ENCODE results near the gene CHRNB1.
"Not testable (repeated sequence)": the region's sequence is repeated elsewhere in the genome, so short reads cannot be mapped to it uniquely, and the experiment has no call there.

The CHRNB1 gene

DNA sequence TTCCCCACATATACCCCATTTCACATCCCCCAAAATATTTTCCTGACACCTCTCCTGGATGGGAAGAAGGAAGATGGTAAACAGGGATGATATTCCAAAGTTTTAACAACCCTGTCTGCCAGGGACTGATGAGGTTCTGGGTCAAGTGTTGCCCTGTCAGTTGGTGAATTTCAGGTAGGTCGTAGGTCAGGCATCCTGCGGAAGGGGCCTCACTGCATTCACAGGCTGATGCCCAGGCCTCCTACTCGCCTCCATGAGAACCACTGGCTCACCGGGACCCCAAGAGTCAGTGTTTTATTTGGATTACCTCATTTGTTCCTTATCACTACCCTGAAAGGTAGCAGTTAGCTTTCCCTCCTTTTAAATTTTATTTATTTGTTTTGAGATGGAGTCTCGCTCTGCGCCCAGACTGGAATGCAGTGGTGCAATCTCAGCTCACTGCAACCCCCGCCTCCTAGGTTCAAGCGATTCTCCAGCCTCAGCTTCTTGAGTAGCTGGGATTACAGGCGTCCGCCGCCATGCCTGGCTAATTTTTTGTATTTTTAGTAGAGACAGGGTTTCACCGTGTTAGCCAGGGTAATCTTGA, 24.0 kb downstream of the CHRNB1 start:
- DNase-seq, result no peak

DNA sequence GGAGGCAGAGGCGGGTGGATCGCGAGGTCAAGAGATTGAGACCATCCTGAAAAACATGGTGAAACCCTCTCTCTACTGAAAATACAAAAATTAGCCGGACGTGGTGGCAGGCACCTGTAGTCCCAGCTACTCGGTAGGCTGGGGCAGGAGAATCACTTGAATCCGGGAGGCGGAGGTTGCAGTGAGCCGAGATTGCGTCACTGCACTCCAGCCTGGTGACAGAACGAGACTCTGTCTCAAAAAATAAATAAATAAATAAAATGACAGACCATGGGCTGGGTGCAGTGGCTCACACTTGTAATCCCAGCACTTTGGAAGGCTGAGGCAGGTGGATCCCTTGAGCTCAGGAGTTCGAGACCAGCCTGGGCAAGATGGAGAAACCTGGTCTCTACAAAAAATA, 25.0 kb downstream of the CHRNB1 start:
- not testable (repeated sequence) for DNase-seq

DNA sequence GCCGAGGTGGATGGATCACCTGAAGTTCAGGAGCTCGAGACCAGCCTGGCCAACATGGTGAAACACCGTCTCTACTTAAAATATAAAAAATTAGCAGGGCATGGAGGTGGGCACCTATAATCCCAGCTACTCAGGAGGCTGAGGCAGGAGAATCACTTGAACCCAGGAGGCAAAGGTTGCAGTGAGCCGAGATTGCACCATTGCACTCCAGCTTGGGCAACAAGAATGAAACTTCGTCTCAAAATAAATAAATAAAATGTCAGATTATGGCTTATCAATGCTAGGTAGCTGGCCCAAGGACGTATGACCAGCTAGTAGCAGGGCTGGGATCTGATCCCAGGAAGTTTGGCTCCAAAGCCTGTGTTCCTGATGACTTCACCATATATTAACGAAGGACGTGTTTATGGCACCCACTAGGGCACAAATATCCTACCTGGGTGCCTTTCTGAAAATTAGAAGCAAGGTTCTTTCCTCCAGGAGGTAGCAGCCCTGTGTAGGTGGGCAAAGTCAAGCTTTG, 25.7 kb downstream of the CHRNB1 start:
- DNase-seq, result not testable (repeated sequence)

DNA sequence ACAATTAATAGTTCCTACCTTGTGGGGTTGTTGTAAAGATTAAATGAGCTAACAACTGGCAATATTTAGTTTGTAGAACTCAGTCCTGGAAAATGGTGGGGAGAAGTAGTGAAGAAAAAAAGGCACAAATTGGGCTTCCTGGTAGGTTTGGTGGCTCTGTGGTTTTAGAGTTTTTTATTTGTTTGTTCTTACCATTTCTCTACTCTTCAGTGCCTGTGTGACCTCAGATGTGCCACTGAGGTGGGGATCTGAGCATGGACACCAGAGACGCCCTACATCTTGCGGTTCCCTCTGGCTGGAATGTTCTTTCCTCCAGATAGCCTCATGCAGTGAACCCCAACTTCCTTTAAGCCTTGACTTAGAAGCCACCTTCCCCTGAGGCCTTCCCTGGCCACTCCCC, 26.9 kb downstream of the CHRNB1 start:
- DNase-seq, result no peak

DNA sequence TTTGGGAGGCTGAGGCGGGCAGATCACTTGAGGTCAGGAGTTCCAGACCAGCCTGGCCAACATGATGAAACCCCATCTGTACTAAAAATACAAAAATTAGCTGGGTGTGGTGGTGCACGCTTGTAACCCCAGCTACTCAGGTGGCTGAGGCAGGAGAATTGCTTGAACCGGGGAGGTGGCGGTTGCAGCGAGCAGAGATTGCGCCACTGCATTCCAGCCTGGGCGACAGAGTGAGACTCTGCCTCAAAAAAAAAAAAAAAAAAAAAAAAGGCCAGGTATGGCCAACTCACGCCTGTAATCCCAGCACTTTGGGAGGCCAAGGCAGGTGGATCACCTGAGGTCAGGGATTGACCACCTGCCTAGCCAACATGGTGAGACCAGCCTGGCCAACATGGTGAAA, 29.9 kb downstream of the CHRNB1 start:
- DNase-seq, result not testable (repeated sequence)

DNA sequence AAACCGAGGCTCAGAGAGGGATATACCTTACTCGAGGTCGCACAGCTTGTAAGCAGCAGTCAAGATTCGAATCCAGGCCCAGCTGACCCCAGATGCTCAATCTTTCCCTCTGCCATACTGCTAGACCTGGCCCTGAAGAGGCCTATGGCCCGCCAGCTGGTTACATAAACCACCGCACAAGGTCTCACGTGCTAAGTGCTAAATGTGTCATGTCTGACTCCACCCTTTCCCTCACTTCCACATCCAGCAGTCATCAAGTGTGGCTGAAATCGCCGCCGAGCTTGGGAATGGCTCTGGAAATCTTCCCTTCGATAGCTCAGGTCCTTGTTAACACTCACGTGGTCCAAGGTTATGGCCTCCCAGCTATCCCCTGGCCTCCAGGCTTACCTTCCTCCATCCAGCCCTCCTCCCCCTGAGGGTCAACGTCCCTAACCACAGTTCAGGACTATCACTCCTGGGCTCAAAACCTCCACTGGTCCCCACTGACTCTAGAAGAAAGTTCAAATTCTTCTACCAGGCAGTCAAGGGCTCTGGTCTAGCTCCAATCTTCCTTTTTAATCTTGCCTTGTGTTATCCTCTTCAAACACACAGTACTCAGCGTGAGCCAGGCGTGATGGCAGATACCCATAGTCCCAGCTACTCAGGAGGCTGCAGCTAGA, 31.0 kb downstream of the CHRNB1 start:
- no peak for DNase-seq

DNA sequence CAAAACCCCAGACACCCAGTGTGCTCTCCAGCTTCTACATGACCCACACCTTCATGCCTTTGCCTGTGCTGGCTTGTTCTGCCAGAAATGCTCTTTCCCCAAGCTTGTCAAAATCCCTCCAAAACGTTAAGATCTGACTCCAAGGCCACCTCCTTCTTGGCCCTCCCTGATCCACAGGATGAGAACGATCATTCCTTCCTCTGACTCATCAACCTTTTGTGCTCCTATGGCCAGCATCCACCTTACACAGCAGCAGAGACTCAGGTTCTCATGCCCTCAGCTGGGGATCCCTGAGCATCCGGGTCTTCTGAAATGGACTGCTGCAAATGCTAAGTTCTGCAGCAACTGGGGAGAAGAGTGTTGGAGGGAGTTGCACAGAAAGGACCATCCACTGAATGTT, 31.6 kb downstream of the CHRNB1 start:
- DNase-seq, result no peak

DNA sequence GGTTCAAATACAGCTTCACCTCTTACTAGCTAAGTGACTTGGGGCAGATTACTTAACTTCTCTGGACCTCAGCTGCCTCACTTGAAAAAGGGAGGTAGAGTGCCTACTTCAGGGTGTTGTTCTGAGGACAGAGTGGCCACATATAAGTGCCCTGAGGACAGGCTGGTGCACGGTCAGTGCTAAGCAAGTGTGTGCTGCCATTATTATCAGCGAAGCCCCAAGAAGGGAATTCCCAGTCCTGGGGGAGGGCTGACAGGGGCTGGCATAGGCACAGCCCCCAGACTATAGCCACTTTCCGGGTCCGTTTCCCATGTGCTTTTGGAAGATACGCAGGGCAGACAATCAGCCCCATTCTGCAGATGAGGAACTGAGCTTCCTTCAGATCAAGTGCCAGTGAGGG, 32.1 kb downstream of the CHRNB1 start:
- no peak for DNase-seq

DNA sequence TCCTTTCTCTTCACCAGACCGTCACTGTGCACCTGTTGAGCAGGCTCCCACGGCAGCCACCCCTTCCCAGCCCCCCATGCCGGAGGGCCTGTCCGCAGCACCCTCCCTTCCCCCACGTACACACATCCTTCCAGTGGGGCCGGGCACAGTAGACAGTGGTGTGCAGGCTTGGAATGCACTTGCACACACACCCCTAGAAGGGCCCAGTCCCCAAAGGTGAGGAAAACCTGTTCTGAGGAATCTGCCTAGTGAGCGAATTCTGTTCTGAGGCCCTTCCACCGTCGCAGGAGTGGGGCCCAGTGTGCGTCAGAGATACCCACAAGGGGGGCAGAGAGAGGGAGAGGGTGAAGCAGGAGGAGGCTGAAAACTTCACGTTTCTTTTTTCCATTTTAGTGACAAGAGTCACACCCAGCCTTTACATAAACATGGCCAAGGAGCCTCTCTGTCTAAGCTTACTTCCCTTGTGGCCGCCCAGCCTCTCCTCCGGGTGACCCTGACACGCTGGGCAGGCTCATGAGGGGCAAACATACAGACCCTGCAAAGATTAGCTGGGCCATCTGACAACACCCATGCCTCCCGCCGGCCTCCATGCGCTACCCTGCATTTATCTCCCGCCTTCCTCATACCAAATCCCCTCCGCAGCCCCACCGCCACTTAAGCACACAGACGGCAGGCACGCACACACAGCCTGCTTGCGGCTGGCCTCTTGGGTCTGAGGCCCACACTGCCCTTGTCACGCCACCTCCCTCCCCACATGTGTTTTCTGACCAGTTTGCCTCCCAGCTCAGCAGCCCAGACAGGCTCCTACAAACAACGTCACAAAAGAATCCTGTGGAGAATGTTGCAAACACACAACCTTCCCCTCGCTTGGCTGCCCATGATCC, 32.8 kb downstream of the CHRNB1 start:
- no peak for DNase-seq

DNA sequence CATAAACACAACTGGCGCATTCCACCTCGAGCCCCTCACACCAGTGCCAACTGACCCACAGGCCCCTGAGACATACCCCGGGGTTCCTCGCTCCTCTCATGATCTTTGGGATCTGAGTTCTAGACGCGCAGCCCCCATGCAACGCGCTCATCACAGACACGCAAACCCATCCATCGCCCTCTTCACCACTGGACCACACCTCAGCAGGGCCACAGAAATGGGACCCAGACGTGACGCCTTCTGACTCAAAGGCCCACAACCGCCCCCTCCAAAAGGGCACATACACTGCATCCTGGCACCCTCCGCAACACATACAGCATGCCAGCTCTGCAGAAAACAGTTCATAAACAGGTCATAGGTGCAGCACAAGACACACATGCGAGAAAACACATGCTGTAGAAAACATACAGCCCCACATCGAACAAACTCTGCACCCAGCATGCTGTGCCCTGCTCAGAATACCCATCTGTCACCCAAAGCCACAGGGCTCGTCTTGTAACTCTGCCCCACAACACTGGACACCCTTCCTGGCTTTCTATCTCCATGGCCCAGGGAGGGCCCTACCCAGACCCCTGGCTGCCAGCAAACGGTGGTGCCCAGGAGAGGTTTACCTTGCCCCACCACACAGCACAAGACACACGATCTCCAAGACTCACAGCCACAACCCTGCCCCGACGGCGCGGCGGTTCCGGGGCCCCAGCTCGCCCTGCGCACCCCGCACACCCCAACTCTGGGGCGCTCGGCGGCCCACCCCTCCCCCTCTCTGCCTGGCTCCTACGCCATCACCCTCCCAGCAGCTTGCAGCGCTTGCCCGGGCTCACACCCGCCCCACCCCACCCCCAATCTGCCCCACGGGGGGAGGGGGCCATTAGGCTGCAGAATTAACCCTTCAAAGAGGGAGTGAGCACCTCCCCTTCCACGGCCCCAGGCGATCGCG, 33.7 kb downstream of the CHRNB1 start:
- peak; percentile 57 for DNase-seq

DNA sequence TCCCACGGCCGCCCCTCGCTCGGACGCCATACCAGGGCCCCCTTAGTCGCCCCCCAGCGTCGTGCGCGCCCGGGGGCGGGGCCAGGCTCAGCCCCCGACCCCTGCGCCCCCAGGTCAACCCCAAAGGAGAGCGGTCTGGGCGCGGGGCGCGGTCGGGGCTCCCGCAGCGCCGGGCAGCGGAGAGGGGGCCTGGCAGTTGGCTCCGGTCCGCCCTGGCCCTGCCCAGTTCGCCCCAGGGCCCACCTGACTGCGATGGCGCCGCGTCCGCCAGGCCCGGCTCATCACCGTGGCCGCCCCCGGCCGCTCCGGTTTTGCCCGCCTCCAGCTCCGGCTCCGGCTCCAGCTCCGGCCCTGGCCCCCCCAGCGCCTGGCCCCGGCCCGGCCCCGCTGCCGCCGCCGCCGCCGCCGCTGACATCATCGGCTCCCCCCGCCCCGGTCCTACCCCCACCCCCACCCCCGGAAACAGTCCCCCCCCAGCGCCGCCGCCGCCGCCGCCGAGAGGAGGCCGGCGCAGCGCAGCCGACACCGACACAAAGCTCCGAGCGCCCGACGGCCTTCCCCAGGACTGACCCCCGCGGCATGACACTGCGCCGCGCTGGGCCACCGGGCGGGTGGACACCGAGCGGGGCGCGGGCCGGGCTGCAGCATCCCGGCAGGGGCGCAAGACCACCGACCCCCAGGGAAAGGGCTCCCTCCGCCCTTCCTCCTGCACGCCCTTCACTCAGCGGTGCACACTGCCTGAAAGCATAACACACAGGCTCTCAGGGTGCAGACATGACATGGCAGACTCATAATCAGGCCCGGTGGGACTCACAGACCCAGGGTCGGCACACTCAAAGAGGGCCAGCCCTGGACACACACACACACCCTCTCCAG, 34.6 kb downstream of the CHRNB1 start, which contains the start of gene ZBTB4:
ZBTB4 (minus strand) TSS at position 419 of the 876 bp plus-strand sequence. CDS start 12,830 bp downstream, outside the sequence.
- DNase-seq, result peak; percentile 63

DNA sequence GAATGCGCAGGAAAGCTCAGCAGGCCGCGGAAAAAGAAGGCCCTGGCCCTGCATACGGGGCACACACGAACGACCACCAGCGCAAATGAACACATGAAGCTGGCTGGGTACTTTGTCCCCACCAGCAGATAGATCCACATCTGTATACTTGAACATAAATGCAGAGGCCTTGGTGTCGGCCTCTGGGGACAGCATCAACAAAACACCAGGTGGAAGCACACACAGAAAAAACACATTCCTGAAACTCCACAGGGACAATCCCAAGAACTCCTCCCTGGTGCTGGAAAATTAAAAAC, 35.2 kb downstream of the CHRNB1 start:
- DNase-seq, result no peak

DNA sequence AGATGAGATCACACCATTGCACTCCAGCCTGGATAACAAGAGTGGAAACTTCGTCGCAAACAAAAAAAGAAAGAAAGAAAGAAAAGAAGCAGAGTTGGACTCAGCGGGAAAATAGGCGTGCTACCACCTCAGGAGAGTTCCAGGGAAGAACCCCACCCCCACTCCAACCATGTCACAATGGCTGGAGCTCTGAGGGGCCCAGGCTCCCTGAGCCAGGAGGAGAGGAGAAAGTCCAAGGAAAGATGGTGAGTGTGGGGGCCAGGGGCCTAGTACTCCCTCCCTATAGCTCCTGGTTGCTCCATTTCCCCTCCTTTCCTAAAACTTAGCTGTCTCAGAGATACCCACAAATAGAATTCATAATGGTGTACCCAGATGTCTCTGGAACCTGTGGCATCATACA, 36.4 kb downstream of the CHRNB1 start, which contains the start of gene SLC35G6:
SLC35G6 (plus strand) TSS at position 172 of the 400 bp plus-strand sequence; CDS start at position 243, 71 bp downstream.
- DNase-seq, result not testable (repeated sequence)

DNA sequence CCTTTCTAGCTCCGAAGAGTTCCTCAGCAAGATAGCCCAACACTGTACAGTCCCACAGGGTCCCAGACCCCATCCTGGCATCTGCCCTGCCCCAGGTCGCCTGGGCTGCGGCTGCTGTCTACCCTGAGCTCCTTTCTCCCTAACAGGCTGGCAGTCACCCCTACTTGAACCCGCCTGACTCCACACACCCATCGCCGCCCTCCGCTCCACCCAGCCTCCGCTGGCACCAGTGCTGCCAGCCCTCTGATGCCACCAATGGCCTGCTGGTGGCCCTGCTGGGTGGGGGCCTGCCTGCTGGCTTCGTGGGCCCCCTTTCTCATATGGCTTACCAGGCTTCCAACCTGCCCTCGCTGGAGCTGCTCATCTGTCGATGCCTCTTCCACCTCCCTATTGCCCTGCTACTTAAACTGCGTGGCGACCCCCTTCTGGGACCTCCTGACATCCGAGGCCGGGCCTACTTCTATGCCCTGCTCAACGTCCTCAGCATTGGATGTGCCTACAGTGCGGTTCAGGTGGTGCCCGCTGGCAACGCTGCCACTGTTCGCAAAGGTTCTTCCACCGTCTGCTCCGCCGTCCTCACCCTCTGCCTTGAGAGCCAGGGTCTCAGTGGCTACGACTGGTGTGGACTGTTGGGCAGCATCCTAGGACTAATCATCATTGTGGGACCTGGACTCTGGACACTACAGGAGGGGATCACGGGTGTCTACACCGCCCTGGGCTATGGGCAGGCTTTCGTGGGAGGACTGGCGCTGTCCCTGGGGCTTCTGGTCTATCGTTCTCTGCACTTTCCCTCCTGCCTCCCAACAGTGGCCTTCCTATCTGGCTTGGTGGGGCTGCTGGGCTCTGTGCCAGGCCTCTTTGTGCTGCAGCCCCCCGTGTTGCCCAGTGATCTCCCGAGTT, 37.2 kb downstream of the CHRNB1 start:
- not testable (repeated sequence) for DNase-seq

DNA sequence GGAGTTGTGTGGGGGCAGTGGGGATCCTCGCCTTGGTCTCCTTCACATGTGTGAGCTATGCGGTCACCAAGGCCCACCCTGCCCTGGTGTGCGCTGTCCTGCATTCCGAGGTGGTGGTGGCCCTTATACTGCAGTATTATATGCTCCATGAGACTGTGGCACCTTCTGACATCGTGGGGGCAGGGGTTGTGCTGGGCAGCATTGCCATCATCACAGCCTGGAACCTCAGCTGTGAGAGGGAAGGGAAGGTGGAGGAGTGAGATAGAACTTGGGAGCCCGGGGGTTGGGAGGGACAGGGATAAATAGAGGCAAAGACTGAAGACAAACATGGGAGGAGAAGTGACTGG, 37.9 kb downstream of the CHRNB1 start:
- not testable (repeated sequence) for DNase-seq

DNA sequence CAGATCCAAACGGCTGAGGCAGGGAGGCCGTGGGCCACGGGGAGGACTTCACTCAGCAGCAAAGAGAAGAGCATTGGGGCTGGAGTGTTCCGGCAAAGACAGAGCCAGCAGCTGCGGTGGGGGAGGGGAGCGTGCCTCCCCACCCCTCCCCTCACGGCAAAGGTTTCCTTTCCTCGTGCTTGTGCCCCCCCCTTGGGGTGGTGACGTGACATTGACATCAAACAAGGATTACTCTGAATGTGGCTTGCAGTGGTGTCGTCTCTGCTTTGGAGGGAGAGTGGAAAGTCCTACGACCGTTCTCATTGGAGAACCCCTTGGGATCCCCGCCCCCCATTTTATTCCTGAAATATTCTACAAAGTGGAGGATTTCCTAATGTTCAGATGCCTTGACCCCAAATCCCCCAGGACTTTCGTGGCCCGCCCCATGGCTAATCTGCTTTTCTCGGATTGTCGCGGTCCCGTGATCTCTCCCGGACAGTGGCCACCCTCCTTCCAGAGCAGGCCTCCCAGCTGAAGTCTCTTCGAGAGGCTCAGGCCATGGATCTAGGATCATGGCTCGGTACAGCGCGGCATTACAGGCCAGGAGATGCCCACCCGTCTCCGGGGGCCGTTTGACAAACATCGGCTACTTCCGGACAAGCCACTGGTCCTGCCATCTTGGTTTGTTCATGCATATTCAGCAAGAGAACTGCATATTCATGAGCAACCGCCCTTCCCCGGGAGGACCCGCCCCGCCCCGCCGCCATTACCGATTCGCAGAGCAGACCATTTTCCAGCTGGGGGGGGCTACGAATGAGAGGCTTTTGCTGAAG, 38.6 kb downstream of the CHRNB1 start:
- peak; percentile 92 for DNase-seq

DNA sequence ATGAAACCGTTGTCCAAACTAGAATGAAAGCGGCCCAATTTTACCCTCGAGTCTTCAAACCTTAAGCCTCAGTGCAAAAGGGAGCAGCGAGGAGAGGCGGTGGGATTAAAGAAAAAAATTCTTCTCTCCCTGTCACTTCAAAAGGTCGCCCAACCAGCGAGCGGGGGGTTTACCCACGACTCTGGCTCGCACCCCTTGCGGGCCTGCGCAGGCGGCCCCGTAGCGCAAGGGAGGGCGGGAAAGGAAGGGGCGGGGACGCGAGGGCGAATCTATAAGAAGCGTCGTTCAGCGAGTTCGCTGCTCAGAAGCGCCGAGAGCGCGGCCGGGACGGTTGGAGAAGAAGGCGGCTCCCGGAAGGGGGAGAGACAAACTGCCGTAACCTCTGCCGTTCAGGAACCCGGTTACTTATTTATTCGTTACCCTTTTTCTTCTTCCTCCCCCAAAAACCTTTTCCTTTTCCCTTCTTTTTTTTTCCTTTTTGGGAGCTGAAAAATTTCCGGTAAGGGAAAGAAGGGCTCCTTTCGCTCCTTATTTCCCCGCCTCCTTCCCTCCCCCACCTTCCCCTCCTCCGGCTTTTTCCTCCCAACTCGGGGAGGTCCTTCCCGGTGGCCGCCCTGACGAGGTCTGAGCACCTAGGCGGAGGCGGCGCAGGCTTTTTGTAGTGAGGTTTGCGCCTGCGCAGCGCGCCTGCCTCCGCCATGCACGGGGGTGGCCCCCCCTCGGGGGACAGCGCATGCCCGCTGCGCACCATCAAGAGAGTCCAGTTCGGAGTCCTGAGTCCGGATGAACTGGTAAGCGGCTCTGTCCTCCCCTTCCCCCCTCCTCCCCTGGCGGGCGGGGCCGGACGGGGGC, 39.4 kb downstream of the CHRNB1 start, which contains the start of gene POLR2A:
POLR2A (plus strand) TSS at position 300 of the 852 bp plus-strand sequence.
- peak; percentile 97 for DNase-seq

DNA sequence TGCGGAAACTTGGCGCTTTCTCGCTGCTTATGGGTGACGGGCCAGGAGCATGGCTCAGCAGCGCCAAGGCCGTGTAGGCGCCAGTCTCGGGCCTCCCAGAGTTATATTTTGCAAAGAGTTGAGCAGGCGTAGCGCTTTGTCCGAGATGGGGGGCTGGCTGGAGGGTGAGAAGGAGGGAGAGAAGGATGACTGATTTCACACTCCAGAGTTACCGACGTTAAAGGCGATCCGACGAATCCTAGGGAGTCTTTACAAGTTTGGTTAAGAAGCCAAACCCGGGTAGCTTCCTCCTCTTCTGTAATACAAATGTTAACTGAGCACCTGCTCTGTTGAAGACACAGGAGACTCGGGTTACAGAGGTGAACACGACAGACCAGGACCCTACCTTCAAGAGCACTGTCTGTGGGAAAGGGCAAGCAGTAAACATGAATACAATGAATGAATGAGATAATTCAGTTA, 40.1 kb downstream of the CHRNB1 start:
- no peak for DNase-seq

All from activated effector memory CD4-positive, alpha-beta T cell treated with Interleukin-2 at 50 U/mL for 16 hours (primary cell).